ENCODE results near the gene KLLN.
"Not testable (repeated sequence)": the region's sequence is repeated elsewhere in the genome, so short reads cannot be mapped to it uniquely, and the experiment has no call there.

Gene KLLN

DNA sequence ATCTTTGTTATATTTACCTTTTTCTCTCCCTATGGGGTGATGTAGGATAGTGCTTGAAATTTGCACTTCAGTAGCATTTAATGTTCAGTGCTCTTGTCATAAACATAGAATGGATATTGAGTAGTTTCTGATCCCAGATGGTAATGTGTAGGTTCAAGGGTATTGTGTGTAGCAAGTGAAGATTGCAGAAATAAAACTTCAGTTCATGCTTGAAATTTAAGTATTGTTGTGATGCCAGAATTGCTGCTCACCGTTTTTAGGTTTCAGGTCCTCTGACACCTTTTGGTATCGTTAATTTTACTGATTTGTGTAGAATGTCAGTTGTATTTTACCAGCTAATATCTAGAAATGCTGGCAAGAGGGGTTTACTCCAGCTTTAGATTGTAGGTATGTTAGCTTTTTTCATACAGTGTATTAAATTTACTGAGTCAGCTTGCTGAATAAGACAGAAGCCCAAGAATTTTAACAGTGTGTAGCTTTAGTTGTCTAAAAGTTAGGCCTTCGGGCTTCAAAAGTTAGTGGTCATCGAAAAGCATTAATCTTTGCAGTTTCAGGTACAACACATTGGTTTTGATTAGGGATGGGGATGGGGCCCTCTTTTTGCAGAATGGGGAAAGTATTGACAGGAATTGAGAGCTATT lies 2.0 kb upstream of the KLLN start:
- no peak for DNase-seq

GRCh38 chr10:87864496-87865059 lies 1.2 kb upstream of the KLLN start:
- DNase-seq, result no peak

DNA sequence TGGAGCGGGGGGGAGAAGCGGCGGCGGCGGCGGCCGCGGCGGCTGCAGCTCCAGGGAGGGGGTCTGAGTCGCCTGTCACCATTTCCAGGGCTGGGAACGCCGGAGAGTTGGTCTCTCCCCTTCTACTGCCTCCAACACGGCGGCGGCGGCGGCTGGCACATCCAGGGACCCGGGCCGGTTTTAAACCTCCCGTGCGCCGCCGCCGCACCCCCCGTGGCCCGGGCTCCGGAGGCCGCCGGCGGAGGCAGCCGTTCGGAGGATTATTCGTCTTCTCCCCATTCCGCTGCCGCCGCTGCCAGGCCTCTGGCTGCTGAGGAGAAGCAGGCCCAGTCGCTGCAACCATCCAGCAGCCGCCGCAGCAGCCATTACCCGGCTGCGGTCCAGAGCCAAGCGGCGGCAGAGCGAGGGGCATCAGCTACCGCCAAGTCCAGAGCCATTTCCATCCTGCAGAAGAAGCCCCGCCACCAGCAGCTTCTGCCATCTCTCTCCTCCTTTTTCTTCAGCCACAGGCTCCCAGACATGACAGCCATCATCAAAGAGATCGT lies 690 bp upstream of the KLLN start:
- peak; percentile 6 to 42 for DNase-seq

GRCh38 chr10:87862679-87863052 lies 667 bp downstream of the KLLN start:
- DNase-seq, result peak; percentile 70 to 80

GRCh38 chr10:87861953-87862678 lies 1.2 kb downstream of the KLLN start:
- DNase-seq, result peak; percentile 95 to 96

DNA sequence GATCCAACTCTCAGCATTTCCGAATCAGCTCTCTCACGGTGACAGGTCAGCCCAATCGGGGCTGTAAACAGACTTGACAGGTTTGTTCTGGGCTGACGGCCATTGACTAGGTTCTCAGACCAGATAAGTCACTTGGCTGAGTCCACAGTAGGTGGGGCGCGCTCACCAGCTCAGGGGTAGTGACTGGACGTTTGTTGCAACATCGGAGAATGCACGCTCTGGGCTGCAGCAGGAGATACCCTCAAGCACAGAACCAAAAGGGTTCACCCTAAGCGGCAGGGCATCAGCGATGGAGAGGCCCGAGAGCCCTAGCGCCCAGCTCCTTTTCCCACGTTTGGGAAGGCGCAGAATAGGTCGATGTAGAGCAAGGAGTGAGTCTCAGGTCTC lies 1.8 kb downstream of the KLLN start:
- peak in 1 of 2 donors; percentile 60 for DNase-seq

- no peak for DNase-seq
Observed at GRCh38 chr10:87860816-87861403, 2.4 kb downstream of the KLLN start.

GRCh38 chr10:87860156-87860795 lies 3.1 kb downstream of the KLLN start:
- peak; percentile 61 to 73 for DNase-seq

DNA sequence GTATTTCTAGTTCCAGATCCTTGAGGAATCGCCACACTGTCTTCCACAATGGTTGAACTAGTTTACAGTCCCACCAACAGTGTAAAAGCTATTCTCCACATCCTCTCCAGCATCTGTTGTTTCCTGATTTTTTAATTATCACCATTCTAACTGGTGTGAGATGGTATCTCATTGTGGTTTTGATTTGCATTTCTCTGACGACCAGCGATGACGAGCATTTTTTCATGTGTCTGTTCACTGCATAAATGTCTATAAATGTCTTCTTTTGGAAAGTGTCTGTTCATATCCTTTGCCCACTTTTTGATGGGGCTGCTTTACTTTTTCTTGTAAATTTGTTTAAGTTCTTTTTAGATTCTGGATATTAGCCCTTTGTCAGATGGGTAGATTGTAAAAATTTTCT lies 7.7 kb downstream of the KLLN start:
- DNase-seq, result not testable (repeated sequence)

- DNase-seq, result not testable (repeated sequence)
Observed at GRCh38 chr10:87855247-87855646, 8.1 kb downstream of the KLLN start.

- DNase-seq, result no peak
Observed at GRCh38 chr10:87852089-87852488, 11.2 kb downstream of the KLLN start.

DNA sequence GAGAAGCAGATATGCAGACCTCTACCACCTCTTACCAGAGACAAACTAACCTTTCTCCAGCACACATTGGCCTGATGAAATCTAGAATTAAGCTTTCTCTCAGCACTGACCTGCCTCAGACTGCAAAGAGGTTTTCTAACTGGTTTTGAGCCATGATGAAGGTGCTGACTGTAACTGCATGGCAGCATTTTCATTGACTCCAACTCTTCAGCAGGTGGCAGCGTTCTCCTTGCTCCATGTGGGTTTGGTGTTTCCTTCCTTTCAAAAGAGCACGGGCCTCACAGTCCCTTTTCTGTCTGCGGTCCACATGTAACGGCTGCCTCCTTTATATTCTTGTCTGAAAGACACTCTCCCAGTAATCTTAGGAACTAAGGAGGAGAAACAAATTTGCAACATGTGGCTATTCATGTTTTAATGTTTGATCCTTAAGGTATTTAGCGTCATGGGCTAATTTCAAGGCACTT lies 12.6 kb downstream of the KLLN start:
- DNase-seq, result peak; percentile 56 to 58

DNA sequence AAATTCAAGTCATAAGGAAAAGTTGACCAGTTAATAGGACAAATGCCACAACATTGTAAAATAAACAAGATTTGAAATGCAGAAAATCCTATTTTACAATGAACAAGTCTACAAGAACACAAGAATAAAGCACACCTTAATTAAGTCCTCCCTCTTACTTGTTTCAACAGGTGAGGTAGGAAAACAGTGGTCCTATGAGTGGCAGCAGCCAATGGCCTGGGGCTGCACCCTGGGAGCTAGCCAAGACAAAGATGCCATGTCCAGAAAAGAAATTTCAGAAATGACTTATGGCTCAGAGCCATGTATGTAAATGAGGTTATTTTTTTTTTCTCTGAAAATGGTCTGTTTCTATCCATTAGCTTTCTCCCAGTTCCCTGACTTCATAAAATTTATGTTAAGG lies 14.3 kb downstream of the KLLN start:
- DNase-seq, result no peak

- no peak for DNase-seq
Observed at GRCh38 chr10:87847550-87847949, 15.8 kb downstream of the KLLN start.

DNA sequence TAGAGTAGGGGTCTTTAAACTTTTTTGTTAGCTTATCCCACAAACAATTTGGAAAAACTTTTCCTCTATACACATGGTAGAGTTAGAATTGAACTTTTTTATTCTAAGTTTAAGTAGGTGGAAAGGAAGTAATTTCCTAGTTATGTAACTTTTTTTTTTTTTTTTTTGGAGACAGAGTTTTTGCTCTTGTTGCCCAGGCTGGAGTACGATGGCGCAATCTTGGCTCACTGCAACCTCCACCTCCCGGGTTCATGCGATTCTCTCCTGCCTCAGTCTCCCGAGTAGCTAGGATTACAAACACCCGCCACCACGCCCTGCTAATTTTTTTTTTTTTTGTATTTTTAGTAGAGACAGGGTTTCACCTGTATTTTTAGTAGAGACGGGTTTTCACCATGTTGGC lies 16.6 kb downstream of the KLLN start:
- DNase-seq, result not testable (repeated sequence)

DNA sequence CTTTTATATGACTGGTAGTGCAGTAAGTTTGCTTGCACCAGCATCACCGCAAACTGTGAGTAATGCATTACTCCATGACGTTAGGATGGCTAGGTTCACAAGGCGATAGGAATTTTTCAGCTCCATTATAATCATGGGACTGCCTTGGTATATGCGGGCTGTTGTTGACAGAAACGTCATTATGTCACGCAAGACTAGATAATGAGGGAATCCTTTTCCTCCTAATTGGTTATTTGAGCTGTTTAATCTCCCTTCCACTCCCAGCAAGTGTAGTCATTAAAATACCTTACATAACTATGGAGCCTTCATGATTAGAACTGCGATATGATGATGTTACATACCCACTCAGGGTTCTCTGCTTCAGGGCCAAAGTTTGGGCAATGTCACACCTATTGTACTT lies 17.3 kb downstream of the KLLN start:
- no peak for DNase-seq

DNA sequence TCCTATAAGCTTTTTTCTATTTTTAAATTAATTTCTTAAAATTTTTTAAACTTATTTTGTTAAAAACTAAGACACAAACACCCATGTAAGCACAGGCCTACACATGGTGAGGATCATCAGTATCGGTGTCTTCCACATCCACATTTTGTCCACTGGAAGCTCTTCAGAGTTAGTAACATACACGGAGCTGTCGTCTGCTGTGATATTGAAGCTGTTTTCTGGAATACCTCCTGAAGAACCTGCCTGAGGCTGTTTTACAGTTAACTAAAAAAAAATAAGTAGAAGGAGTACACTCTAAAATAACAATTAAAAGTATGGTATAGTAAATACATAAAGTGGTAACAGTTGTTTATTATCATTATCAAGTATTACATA lies 17.7 kb downstream of the KLLN start:
- DNase-seq, result no peak

DNA sequence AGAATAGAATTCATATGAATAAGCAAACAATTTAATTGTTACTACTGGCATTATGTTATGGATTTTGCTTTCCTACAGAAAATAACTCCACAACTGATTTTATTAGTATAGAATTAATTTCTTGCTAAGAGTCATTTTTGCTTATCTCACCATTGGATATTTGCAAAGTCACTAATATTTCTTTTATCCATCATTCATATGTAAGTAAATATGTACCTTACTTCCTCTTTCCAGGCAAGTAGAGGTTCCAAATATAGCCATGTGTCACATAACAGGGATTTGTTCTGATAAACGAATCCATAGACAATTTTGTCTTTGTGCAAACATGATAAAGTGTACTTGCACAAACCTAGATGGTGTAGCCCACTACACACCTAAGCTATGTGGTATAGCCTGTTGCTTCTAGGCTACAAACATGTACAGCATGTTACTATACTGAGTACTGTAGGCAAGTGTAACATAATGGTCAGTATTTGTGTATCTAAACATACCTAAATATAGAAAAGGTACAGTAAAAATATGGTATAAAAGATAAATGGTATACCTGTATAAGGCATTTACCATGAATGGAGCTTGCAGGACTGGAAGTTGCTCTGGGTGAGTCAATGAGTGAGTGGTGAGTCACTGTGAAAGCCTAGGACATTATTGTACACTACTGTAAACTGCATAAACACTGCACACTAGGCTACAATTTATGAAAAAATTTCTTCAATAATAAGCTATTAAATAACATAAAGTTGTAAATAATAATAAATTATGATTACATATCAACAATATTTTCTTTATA lies 18.3 kb downstream of the KLLN start:
- no peak for DNase-seq

DNA sequence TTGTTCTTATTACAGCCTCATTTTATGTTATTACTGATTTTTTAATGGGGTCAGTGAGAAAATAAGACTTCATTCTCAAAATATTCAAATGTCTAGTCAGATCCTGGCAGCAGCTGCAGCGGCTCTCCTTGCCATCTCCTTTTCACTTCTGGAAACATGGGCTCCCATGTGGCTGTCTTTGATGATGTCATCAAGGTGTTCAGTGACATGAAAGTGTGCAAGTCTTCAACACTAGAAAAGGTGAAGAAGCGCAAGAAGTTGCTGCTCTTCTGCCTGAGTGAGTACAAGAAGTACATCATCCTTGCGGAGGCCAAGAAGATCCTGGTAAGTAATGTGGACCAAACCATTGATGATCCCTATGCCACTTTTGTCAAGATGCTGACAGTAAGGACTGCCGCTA lies 19.6 kb downstream of the KLLN start:
- DNase-seq, result no peak

GRCh38 chr10:87842776-87843497 lies 20.4 kb downstream of the KLLN start:
- DNase-seq, result no peak

DNA sequence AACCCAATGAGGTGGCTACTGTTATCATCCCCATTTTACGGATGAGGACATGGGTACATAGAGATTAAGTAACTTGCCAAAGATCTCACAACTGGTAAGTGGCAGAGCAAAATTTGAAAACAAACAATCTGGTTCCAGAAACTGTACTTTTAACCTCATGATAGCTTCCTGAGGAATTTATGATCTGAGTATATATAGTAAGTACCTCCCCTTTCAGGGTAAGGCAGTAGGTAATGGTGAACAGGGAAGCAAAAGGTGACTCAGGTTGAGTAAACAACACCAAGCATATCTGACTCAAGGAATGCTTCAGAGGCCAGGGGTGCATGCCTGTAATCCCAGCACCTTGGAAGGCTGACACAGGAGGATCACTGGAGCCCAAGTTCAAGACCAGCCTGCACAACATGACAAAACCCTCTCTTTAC lies 21.1 kb downstream of the KLLN start:
- DNase-seq, result no peak

DNA sequence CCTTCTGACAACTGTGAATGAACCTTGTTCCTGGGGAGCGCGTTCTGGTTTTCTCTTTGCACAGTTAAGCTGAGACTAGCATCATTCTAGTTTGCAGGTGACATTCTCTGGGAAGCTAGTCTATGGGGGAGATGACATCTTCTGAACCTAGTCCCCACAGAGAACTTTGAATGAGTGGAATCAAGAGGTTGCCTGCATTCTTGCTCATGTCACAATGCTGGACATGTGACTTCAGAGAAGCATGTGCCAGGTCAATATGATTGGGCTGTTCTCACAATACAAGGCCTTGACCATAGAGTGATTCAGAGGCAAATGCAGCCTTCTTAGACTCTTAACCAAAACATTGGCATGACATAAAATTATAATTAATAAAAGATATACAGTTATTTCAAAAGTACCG lies 22.1 kb downstream of the KLLN start:
- no peak for DNase-seq

Data from CD4-positive, alpha-beta T cell treated with Interferon alpha-2 for 1 hour (primary cell).